SK-N-SH treated with all-trans-retinoic acid at 6 μM for 48 hours (cell line): ENCODE results near the gene EMB.
"Not testable (repeated sequence)": the region's sequence is repeated elsewhere in the genome, so short reads cannot be mapped to it uniquely, and the experiment has no call there.

Source experiments
- ATAC-seq: fragments of 200-7000 bp; cut with Tn5 transposase; 3 replicates; pipeline ENCODE4 v1.9.1; 2020; ENCODE audit warnings: mild to moderate bottlenecking, moderate library complexity
- ARNTL ChIP-seq: fragments of 450-650 bp; formaldehyde crosslinking; IDR thresholded peaks from 2 replicates; pipeline ENCODE4 v1.5.0; 2020; ENCODE audit warnings: low read depth, mild to moderate bottlenecking, moderate library complexity, borderline replicate concordance
- BACH2 ChIP-seq: fragments of 250-450 bp; sonication (Bioruptor Pico); IDR thresholded peaks from 2 replicates; pipeline ENCODE4 v1.9.0; 2021; ENCODE audit warnings: mild to moderate bottlenecking, borderline replicate concordance
- CSDC2 ChIP-seq: fragments of 250-450 bp; sonication (Bioruptor Pico); IDR thresholded peaks from 2 replicates; pipeline ENCODE4 v1.5.0; 2020; ENCODE audit warnings: mild to moderate bottlenecking, moderate library complexity
- CSRNP3 ChIP-seq: fragments of 250-450 bp; sonication (Bioruptor Pico); IDR thresholded peaks from 2 replicates; pipeline ENCODE4 v1.5.1; 2021; ENCODE audit warnings: mild to moderate bottlenecking, moderate library complexity
- ESRRG ChIP-seq: fragments of 250-450 bp; sonication (Bioruptor Pico); IDR thresholded peaks from 2 replicates; pipeline ENCODE4 v1.6.1; 2021; ENCODE audit warnings: mild to moderate bottlenecking
- GLIS3 ChIP-seq: fragments of 250-450 bp; sonication (Bioruptor Pico); IDR thresholded peaks from 2 replicates; pipeline ENCODE4 v1.5.0; 2020; ENCODE audit warnings: mild to moderate bottlenecking, moderate library complexity
- ISL1 ChIP-seq: fragments of 250-450 bp; sonication (Bioruptor Pico); IDR thresholded peaks from 2 replicates; pipeline ENCODE4 v2.1.2; 2022; ENCODE audit warnings: mild to moderate bottlenecking, moderate library complexity
- OSR1 ChIP-seq: fragments of 250-450 bp; sonication (Bioruptor Pico); IDR thresholded peaks from 2 replicates; pipeline ENCODE4 v1.8.0; 2022; ENCODE audit warnings: moderate library complexity, mild to moderate bottlenecking, inconsistent platforms
- POU6F1 ChIP-seq: fragments of 250-450 bp; sonication (Bioruptor Pico); IDR thresholded peaks from 2 replicates; pipeline ENCODE4 v1.8.0; 2021; ENCODE audit warnings: low read depth, mild to moderate bottlenecking, moderate library complexity, borderline replicate concordance
- RARB ChIP-seq: fragments of 250-450 bp; sonication (Bioruptor Pico); IDR thresholded peaks from 2 replicates; pipeline ENCODE4 v1.8.0; 2021; ENCODE audit warnings: mild to moderate bottlenecking, moderate library complexity
- SNAI2 ChIP-seq: fragments of 250-450 bp; sonication (Bioruptor Pico); IDR thresholded peaks from 2 replicates; pipeline ENCODE4 v1.5.0; 2020; ENCODE audit warnings: mild to moderate bottlenecking, moderate library complexity
- TCF4 ChIP-seq: fragments of 250-450 bp; sonication (Bioruptor Pico); IDR thresholded peaks from 2 replicates; pipeline ENCODE4 v1.8.0; 2021; ENCODE audit warnings: mild to moderate bottlenecking, moderate library complexity, borderline replicate concordance
- TOX ChIP-seq: fragments of 250-450 bp; sonication (Bioruptor Pico); IDR thresholded peaks from 2 replicates; pipeline ENCODE4 v1.8.0; 2021; ENCODE audit warnings: mild to moderate bottlenecking, moderate library complexity, borderline replicate concordance
- TSHZ2 ChIP-seq: fragments of 250-450 bp; sonication (Bioruptor Pico); IDR thresholded peaks from 2 replicates; pipeline ENCODE4 v1.5.0; 2020; ENCODE audit warnings: mild to moderate bottlenecking, moderate library complexity
- ZC3H10 ChIP-seq: fragments of 250-450 bp; sonication (Bioruptor Pico); IDR thresholded peaks from 2 replicates; pipeline ENCODE4 v1.5.1; 2021; ENCODE audit warnings: mild to moderate bottlenecking, moderate library complexity
- ZFP3 ChIP-seq: fragments of 250-450 bp; sonication (Bioruptor Pico); IDR thresholded peaks from 2 replicates; pipeline ENCODE4 v1.5.0; 2020; ENCODE audit warnings: mild to moderate bottlenecking, moderate library complexity
- ZFP30 ChIP-seq: fragments of 450-650 bp; formaldehyde crosslinking; IDR thresholded peaks from 2 replicates; pipeline ENCODE4 v1.5.0; 2022; ENCODE audit warnings: mild to moderate bottlenecking, moderate library complexity
- ZNF565 ChIP-seq: fragments of 450-650 bp; formaldehyde crosslinking; conservative IDR thresholded peaks from 2 replicates; pipeline ENCODE4 v1.5.0; 2020; ENCODE audit warnings: low read depth, mild to moderate bottlenecking, moderate library complexity
- ZNF8 ChIP-seq: fragments of 450-650 bp; formaldehyde crosslinking; IDR thresholded peaks from 2 replicates; pipeline ENCODE4 v1.5.0; 2020; ENCODE audit warnings: mild to moderate bottlenecking, moderate library complexity

Gene EMB

GRCh38 chr5:50449241-50449640 lies 8.2 kb upstream of the EMB start:
- ATAC-seq = not testable (repeated sequence)

- no peak for TF ChIP-seq TOX
- TF ChIP-seq ISL1 (CRISPR knock-in tag) = no peak
- TF ChIP-seq OSR1 (CRISPR knock-in tag) = no peak
- no peak for TF ChIP-seq ZNF8 (CRISPR knock-in tag)
- TF ChIP-seq GLIS3 (CRISPR knock-in tag) = no peak
- TF ChIP-seq SNAI2 (CRISPR knock-in tag) = no peak
- TF ChIP-seq CSRNP3 (CRISPR knock-in tag) = no peak
- TF ChIP-seq RARB (CRISPR knock-in tag) = no peak
- no peak for TF ChIP-seq POU6F1 (CRISPR knock-in tag)
- TF ChIP-seq TCF4 (CRISPR knock-in tag) = no peak
- no peak for TF ChIP-seq ZC3H10 (CRISPR knock-in tag)
- no peak for TF ChIP-seq ZFP3 (CRISPR knock-in tag)
- ATAC-seq = no peak
Measured at GRCh38 chr5:50447941-50448340, 6.9 kb upstream of the EMB start.

- TF ChIP-seq ISL1 (CRISPR knock-in tag) (no peak), CSDC2 (CRISPR knock-in tag) (no peak), POU6F1 (CRISPR knock-in tag) (no peak), TOX (no peak), ARNTL (no peak), SNAI2 (CRISPR knock-in tag) (no peak)
- ATAC-seq = no peak
Measured at GRCh38 chr5:50447228-50447627, 6.1 kb upstream of the EMB start.

- ATAC-seq = no peak
- TF ChIP-seq GLIS3 (CRISPR knock-in tag) = no peak
- no peak for TF ChIP-seq ZNF8 (CRISPR knock-in tag)
- no peak for TF ChIP-seq TSHZ2 (CRISPR knock-in tag)
- no peak for TF ChIP-seq ZFP30
- no peak for TF ChIP-seq TOX
- TF ChIP-seq ESRRG (CRISPR knock-in tag) = no peak
- no peak for TF ChIP-seq ZNF565 (CRISPR knock-in tag)
- TF ChIP-seq CSRNP3 (CRISPR knock-in tag) = no peak
- TF ChIP-seq POU6F1 (CRISPR knock-in tag) = no peak
- no peak for TF ChIP-seq RARB (CRISPR knock-in tag)
- TF ChIP-seq ZC3H10 (CRISPR knock-in tag) = no peak
- TF ChIP-seq CSDC2 (CRISPR knock-in tag) = no peak
- TF ChIP-seq SNAI2 (CRISPR knock-in tag) = no peak
- TF ChIP-seq ARNTL = no peak
- TF ChIP-seq BACH2 = no peak
- TF ChIP-seq TCF4 (CRISPR knock-in tag) = no peak
Measured at GRCh38 chr5:50445296-50445949, 4.3 kb upstream of the EMB start.

- ATAC-seq = not testable (repeated sequence)
Measured at GRCh38 chr5:50442559-50443539, 1.8 kb upstream of the EMB start.
